Stimulated activated CD4-positive, alpha-beta T cell treated with anti-CD3 and anti-CD28 coated beads, Interleukin-15, amount 100 ng/mL, for 48 hours (primary cell): ENCODE results near the gene C1R.

Source experiments
- DNase-seq, 2 donors: peaks; one replicate each; pipeline ENCODE4 v3.0.0-alpha.2; 2020; ENCODE audit warnings: low read depth in 2 of 2

The C1R gene

DNA sequence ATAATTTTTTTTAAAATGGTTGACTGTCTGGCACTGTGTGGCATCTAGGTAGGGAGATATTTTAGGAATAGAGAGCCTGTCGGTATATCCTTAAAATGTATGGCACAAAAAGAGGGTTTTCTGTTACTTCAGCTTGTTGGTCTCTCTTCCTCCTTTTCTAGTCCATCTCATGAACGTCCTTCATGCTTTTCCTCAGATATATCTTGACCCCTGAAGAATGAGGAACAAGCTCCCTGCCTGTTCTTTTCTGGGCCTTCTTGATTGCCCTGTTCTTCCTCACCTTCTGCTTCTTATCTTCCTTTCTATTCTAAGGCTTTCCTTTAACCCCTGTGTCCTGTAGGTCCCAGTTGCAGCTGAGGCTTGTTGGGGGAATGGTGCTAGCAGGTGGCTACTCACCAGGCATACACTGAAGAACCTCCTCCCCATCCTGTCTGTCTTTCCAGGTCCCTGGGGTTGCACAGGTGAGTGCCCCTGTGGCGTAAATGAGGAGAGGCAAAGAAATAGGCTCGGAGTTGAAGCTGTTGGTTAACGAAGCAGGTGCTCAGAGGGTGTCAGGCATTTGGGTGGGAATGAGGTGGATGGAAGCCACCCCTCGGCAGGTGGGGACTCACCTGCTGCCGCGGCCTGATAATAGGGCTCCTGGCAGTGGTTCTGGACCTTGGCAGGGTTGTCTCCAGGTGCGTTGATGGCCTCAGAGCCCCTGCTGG, 7.2 kb upstream of the C1R start:
- DNase-seq, result no peak

DNA sequence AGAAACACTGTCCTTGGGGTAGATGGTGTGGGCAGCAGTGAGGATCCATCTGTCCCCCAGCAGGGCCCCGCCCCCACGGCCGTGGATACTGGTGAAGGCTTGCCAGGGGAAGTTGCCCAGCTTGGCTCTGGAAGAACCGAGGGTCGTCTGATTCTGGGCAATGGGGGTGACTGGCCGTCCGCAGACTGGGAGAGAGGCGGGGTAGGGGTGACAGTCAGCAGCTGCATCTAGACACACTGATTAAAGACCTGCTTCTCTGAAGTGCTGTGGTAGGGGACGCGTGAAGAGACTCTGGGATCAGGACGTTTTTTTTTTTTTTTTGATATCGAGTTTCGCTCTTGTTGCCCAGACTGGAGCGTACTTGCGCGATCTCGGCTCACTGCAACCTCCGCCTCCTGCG, 4.7 kb upstream of the C1R start:
- no peak for DNase-seq

DNA sequence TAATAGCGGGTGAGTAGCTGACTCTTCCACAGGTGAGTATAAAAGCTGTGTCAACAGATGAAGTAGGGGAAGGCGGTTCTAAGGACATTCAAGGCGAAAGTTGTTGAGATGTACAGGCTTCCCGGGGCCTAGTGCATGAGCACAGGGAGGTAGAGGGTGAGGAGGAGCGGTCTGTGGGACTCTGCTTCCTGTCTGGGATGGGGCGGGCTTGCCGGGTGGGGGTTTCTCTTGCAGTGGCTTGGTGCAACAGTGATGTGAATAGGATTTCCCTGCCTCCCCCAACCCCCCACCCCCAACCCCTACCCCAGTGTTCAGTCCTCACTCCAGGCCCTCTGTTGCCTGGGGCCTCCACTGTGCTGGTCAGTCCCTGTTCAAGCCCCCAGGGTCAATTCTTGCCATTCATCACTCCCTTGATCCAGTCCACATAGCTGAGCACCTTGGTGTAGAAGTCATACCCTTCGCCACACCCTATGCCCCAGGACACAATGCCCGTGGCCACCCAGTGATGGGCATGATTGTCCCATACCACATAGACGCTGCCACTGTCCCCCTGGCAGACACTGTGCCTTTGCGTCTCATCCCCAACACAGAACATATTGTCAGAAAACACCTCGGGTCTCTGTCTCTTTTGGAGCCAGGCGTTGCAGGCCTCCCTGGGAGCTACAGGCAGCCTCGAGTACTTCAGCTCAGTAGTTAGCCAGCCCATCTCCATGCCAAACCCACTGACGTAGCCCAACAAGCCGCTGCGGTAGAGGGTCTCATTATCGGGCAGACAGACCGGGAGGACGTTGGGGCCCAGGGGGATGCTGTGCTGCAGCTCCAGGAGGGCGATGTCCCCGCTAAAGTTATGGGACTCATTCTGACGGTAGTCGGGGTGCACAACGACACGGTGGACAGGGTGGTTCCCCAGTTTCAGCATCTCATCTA, 4.0 kb upstream of the C1R start:
- DNase-seq, result no peak

DNA sequence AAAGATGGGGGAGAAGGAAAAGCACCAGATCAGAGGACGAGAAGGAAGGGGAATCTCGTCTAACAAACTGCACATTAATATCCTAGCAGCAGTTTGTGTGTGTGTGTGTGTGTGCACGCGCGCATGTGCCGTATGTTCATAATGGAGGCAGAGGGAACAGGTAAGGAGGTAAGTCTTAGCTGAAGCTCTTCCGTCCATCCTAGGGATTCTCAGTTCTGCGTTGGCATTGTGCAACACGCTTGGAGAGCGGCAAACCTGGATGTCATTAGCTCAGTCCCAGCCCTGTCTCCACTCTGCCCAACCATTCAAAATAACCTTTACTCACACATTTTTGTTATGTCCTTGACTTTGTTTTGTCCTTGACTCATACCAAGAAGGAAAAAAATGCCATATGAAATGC, 1.6 kb upstream of the C1R start:
- no peak for DNase-seq

DNA sequence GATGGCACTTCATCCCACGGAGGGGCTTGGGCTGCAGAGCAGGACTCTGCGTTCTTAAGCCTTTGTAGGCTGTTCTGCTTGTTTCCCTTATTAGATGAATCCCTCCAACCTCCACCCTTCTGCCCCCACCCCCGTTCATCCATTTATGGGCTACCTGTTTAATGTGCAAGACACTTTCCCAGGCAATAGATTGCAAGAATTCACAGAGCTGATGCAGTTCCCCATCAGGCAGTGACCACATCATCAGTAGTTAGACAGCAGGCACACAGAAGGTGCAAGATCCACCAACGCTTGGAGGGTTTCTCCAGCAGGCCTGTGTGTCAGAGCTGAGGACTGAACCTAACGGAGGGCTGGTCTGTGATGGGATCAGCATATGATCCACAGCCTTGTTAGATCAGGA, 1.2 kb upstream of the C1R start:
- DNase-seq, result no peak

- no peak for DNase-seq
Observed at GRCh38 chr12:7092986-7093460, 778 bp upstream of the C1R start.

DNA sequence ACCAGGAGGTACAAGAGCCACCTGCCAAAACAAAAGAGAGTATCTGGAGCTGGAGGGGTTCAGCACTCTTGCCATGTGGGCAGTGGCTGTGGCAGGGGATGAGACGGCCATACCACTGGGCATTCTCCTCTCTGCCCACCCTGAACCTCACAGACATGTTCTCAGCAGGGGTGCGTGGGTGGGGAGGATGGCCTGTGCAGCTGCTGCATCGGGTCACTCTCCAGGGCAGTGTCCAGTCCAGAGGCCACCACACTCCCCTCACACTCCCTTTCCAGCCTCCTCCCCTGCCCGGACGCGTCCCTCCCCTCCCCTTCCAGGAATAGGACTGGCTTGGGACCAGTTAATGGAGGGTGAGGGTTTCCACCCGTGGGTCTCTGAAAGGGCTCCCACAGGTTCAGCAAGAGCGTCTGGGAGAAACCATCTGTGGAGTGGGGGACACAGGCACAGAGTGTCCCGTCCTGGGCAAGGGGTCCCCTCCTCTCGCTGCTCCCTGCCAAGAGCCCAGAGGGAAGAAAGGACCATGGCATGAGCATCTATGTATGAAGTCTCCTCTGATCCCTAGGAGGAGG, 501 bp downstream of the C1R start:
- DNase-seq, result no peak

DNA sequence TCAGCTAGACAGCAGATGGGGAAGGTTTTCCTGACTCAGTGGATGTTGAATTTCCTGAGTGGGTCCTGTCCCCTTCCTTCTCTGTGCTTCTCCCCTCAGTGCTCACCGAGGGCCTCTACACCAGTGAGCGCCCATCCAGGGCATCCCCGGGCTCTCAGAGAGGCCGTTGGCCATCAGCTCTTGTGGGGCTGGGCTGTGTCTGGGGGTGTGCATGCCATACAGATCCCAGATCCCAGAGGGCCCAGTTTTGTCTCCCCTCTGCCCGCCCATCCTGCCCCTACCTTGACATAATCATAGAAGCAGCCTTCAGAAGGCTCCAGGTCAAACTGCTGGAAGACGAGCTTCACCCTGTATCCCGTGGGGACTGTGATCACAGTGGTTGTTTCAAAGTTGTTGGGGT, 1.1 kb downstream of the C1R start:
- DNase-seq, result no peak

- no peak for DNase-seq
Observed at GRCh38 chr12:7090222-7090998, 1.8 kb downstream of the C1R start.

DNA sequence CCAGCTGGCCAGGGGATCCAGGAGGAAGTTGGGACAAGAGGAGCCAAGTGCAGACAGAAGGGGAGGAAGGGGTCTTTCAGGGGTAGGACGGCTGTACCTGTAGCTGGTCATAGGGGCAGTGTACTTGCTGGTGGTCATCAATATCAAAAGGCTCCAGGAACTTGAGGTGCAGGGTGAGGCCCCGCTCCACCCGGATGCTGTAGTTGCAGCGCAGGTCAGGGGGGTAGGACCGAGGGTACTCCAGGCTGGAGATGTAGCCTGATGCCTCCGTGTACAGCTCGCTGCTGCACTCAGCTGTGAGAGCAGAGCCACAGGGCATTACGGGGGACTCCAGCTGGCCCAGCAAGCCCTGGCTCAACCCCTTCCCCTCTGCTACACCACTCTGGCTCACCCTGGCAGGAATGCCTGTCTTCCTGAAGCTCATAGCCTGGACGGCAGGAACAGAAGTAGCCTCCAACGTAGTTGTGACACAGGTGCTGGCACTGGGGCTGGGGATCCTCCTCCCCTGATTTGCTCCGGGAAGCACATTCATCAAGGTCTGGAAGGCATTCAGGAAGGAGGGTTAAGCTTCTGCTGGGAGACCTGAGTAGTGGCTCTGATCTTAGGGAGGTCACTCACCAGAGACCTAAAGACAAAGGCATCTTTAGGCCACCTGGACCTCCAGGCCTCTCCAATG, 2.9 kb downstream of the C1R start:
- DNase-seq, result no peak

DNA sequence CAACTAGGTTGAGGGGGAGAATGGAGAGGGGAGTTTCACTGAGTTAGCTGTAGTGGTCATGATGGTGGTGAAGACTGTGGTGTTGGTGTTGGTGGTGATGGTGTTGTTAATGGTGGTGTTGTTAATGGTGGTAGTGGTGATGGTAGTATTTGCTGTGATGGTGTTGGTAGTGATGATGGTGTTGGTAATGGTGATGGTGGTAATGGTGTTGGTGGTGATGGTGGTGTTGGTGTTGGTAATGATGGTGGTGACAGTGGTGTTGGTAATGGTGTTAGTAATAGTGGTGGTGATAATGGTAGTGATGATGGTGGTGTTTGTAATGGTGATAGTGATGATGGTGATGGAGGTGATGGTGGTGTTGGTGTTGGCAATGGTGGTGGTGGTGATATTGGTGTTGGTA, 9.1 kb downstream of the C1R start:
- no peak for DNase-seq

- DNase-seq, result no peak
Observed at GRCh38 chr12:7081037-7081436, 11.2 kb downstream of the C1R start.

- no peak for DNase-seq
Observed at GRCh38 chr12:7079826-7080125, 12.5 kb downstream of the C1R start.

DNA sequence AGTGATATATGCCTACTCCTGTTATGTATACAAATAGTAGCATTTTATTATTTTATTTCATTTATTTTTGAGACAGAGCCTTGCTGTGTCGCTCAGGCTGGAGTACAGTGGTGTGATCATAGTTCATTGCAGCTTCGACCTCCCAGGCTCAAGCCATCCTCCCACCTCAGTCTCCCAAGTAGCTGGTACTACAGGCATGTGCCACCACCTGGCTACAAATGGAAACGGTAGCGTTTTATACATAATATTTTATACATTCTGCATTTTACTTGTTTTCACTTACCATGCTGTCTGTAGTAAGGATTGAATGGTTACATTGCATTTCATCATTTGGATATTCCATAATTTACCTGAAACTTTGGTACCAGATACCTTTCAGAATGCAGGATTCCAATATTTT, 14.1 kb downstream of the C1R start:
- no peak for DNase-seq

DNA sequence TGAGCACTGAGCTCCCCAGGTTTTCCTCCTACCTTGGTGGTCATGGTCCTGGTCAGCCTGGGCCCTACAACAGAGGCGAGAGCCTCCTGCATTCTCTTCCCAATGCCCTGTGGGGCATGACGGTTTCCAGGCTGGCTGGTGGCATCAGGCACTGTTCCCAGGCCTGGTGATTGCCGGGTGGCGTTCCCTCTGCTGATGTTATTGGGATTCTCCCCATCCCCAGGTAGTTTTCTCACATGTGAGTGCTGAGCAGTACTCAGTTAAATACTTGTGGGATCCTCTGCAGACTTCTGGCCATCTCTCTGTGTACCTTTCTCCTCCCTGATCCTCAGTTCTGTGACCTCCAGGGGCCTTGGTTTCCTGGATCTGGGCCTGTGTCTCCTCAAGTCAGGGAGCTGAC, 15.8 kb downstream of the C1R start:
- DNase-seq, result no peak

- DNase-seq, result no peak
Observed at GRCh38 chr12:7075939-7076338, 16.3 kb downstream of the C1R start.

GRCh38 chr12:7075518-7075917, 16.7 kb downstream of the C1R start:
- no peak for DNase-seq

DNA sequence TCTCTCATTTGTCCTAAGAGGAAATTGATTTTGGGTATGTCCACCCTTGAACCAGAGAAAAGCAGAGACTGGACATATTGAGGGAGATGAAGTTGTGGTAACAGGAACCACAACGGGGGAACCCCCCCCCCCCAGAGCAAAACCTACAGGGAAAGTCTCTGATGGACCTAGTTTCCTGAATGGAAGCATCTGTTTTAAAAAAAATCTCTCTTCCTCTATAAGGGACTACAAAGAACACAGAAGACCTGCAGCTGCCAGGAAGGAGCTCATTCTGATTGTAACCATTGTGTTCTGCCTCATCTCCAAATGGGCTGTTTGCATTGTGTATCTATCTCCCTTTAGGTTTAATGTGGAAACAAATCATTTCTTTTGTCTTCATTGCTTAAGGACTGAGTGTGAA, 18.3 kb downstream of the C1R start:
- no peak for DNase-seq

DNA sequence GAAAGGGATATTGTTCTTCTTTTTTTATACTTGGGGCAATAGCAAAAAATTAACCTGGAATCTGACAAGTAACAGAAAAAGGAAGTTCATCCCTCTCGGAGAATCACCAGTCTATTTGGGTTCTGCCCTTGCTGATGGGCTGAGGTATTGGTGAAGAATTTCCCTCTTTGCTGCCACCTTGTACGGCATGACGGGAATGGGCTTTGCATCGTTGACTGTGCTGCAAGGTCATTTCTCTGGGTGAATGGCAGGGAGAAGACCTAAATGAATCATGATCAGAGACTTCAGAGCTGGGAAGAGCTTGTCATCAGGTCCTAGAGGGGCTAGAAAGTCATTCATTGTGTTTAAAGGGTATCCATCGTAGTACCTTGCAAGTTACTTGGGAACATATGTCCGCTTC, 19.7 kb downstream of the C1R start:
- no peak for DNase-seq

- no peak for DNase-seq
Observed at GRCh38 chr12:7072035-7072434, 20.2 kb downstream of the C1R start.

GRCh38 chr12:7069386-7069785, 22.9 kb downstream of the C1R start:
- no peak for DNase-seq

DNA sequence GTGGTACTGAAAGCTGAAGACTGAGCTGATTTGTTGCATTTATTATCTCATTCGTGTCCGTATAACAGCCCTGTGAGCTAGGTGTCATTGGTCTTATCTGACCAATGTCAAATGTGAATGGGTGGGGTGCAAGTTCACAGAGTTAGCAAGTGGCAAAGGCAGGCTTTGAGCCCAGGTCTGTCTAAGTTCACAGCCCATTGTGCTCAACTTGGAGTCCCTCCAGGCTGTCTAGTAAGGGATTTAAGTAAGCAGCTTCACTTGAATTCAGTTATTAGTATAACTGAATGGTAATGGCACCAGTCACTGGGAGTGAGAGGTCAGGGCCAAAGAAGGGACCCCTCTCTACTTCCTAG, 23.3 kb downstream of the C1R start:
- DNase-seq, result no peak
